Body of pancreas (tissue), 4 donors: ENCODE results near the gene CCNI2. TPM values are rescaled to one million over a fixed set of nuclear protein-coding genes. Genes with fewer than 3 reads are reported as not detected.

Experiments
- ATAC-seq: fragments of 150-250 bp; one replicate; pipeline ENCODE4 v1.9.1; 2016
- DNase-seq, 4 donors: peaks; one replicate each; pipeline ENCODE4 v3.0.0-alpha.2; 2019
- H3K27ac ChIP-seq, 4 donors: fragments of 200-600 bp; sonication (generic); 1 replicate in 3 of 4; 2 replicates in 1 of 4; pipeline versions ENCODE4 v1.5.1 to v1.6.1; 2016 to 2019; ENCODE audit warnings: mild to moderate bottlenecking in 1 of 4, mixed read lengths in 1 of 4, moderate library complexity in 1 of 4
- H3K27me3 ChIP-seq, 2 donors: fragments of 200-600 bp; sonication (generic); one replicate each; pipeline ENCODE4 v1.6.0; 2016; ENCODE audit warnings: mild to moderate bottlenecking in 1 of 2
- H3K36me3 ChIP-seq, 2 donors: fragments of 200-600 bp; sonication (generic); replicated peaks in 1 of 2; 2 replicates each; pipeline ENCODE4 v1.5.1; 2016; ENCODE audit warnings: low read depth in 2 of 2; ENCODE audit not compliant: insufficient read depth in 1 of 2
- H3K4me1 ChIP-seq: fragments of 200-600 bp; sonication (generic); one replicate; pipeline ENCODE4 v1.6.0; 2016
- H3K4me3 ChIP-seq, 2 donors: fragments of 200-600 bp; sonication (generic); 1 replicate in 1 of 2; 2 replicates in 1 of 2; pipeline ENCODE4 v1.5.1; 2016 to 2019
- H3K9me3 ChIP-seq, 3 donors: fragments of 200-600 bp; sonication (generic); 1 replicate in 2 of 3; 2 replicates in 1 of 3; pipeline ENCODE4 v1.5.1; 2016
- POLR2A ChIP-seq, 3 donors: fragments of 450-650 bp; IDR thresholded peaks; one replicate each; pipeline ENCODE4 v1.6.1; 2016; ENCODE audit warnings: antibody characterized with exemption in 3 of 3, mild to moderate bottlenecking in 2 of 3
- WGBS, 2 donors: methylation state at CpG; one replicate each; pipeline ENCODE4 v1.1.5; 2017; 5-methylcytosine and 5-hydroxymethylcytosine counted together
- intact Hi-C: fragments of 100-400 bp; cut with DNase I; formaldehyde crosslinking; loops from one replicate; pipeline ENCODE4 v1.15.1; 2023
- total RNA-seq, 2 donors: library from RNA; depleted of rRNA; stranded (reverse); fragments of >200 nt; gene quantifications; one replicate each; pipeline ENCODE4 v1.1.0, GENCODE V29; 2016
- TF ChIP-seq, protein P1 (sequence below), 7 experiments: fragments of 450-650 bp in 4 of 7; fragments of 200-600 bp in 3 of 7; sonication (generic) in 3 of 7; IDR thresholded peaks; one replicate each; pipeline ENCODE4 v1.5.1; 2016 to 2019; ENCODE audit warnings: antibody characterized with exemption in 7 of 7

CCNI2 gene
- total RNA-seq, 2 donors from 2014 or later = 0.99 to 1.6 TPM

DNA sequence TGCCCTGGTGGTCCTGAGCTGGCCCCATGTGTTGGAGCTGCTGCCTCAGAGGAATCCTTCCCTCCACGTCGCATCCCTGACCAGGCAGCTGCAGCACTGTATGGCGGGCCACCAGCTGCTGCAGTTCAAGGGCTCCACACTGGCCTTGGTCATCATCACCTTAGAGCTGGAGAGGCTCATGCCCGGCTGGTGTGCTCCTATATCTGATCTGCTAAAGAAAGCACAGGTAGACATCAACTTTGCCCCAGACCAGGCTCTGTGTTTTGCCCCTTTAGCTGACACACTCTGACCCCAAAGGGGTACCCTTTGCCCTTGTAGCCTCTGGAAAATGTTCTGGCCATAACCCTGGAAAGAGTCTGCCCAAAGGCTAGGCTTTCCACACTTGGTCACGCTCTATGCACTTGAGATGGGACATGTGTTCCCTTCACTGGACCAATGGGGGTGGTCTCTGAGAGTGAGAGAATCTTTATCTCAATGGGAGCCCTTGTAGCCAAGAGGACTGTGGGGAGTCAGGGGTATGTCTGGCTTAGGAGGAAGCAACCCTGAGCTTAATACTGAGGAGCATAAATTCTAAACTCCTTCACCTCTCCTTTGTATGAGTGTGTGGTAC is 4.8 kb downstream of the CCNI2 start:
- Histone ChIP-seq H3K27me3 (no peaks in the 10 kb centered on the region), H3K9me3 (no peaks in the 10 kb centered on the region), H3K4me3 (no peak overlapping the region), H3K27ac (no peak overlapping the region), H3K36me3 (no peaks in the 10 kb centered on the region), H3K4me1 (peaks cover 8% of the 10 kb centered on the region)
- DNase-seq (no peak), ATAC-seq (no peak)
- intact Hi-C loops = loop anchor here (5.0 kb wide), 1 partner anchor 70 kb away; no protein-coding TSS in a partner anchor
- TF ChIP-seq, protein P1, sequence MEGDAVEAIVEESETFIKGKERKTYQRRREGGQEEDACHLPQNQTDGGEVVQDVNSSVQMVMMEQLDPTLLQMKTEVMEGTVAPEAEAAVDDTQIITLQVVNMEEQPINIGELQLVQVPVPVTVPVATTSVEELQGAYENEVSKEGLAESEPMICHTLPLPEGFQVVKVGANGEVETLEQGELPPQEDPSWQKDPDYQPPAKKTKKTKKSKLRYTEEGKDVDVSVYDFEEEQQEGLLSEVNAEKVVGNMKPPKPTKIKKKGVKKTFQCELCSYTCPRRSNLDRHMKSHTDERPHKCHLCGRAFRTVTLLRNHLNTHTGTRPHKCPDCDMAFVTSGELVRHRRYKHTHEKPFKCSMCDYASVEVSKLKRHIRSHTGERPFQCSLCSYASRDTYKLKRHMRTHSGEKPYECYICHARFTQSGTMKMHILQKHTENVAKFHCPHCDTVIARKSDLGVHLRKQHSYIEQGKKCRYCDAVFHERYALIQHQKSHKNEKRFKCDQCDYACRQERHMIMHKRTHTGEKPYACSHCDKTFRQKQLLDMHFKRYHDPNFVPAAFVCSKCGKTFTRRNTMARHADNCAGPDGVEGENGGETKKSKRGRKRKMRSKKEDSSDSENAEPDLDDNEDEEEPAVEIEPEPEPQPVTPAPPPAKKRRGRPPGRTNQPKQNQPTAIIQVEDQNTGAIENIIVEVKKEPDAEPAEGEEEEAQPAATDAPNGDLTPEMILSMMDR (IDR thresholded peaks at IDR 0.05) = no peak
- no peak for TF ChIP-seq POLR2A (IDR thresholded peaks at IDR 0.05)
- 76 to 90% methylated on average over 4 to 5 of the region's 5 CpGs for WGBS, 2 donors

DNA sequence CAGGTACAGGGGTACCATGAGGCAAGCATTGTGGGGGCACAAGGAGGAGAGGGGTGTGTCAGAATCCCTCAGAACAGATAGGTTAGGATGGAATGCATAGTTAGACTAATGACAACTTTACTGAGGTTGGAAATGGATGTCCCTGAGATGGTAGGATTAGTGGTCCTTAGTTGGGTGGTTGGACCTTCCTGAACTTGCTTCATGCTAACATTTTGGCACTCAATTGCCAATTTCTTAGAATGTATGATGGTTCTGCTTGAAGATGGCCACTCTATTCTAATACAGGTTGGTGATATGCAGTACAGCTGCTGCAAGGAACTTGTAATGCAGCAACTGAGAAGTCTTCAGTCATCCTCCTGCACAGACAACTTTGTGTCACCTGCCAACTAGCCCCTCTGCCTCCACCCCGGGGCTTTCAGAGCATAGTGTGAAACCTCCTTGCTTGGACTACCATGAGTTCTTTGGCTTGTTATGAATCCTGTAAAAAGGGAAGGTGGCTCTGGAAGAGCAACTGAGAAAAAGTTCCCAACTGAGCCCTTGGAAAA is 5.4 kb downstream of the CCNI2 start:
- ATAC-seq (no peak), DNase-seq (no peak)
- H3K4me1 ChIP-seq = peaks cover 2% of the 10 kb centered on the region
- no peak for TF ChIP-seq POLR2A (IDR thresholded peaks at IDR 0.05)
- TF ChIP-seq, protein P1 (IDR thresholded peaks at IDR 0.05) = no peak
- no peak overlapping the region for H3K4me3 ChIP-seq
- WGBS, 2 donors = 90 to 94% methylated on average over 1 of the region's 1 CpG
- no peaks in the 10 kb centered on the region for H3K9me3 ChIP-seq
- H3K27me3 ChIP-seq = no peaks in the 10 kb centered on the region
- no peaks in the 10 kb centered on the region for H3K36me3 ChIP-seq
- intact Hi-C loops = loop anchor here (5.0 kb wide), 1 partner anchor 70 kb away; no protein-coding TSS in a partner anchor
- H3K27ac ChIP-seq = no peak overlapping the region

DNA sequence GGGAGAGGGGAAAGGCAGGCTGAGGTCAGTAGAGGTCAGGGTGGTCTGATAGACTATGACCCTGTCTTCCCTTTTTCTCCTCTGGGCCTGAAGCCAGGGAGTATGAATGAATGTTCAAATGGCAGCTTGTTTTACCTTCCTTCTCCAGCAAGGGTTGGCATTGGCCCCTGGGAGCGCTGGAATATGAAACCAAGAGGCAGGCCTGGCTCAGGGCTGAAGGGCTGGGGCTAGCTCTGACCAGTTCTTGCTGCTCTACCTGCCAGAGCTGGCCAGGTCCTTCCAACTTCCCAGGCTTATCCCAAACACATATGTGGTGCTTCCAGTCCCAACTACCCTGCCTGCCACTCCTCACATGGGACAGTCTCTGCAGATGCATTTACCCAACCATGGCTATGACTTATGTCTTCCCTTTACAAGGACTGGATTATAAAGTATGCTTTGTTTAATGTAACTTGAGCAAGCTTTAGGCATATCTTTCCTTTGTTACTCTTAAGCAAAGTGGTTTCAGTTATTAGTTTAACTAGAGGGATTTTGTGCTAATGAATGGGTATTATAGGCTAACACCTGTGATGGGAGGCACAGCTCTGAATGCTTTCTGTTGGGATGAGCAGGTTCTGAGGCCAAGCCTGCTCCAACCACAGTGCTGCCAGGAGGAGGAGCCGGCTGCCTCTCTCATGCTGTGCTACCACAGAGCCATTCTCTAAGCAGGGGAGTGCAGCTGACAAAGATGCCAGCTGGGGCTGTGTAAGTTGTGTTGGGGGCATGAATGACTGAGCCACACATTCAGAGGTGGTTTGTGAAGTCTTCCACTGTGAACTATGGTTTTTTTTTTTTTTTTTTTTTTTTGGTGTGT is 6.1 kb downstream of the CCNI2 start:
- 54 to 56% methylated on average over 2 of the region's 2 CpGs for WGBS, 2 donors
- Histone ChIP-seq H3K9me3 (no peaks in the 10 kb centered on the region), H3K27me3 (no peaks in the 10 kb centered on the region), H3K4me1 (no peaks in the 10 kb centered on the region), H3K27ac (no peak overlapping the region), H3K36me3 (peaks cover 0 to 2% of the 10 kb centered on the region in 2 donors), H3K4me3 (no peak overlapping the region)
- intact Hi-C loops = loop anchor here (5.0 kb wide), 1 partner anchor 69 kb away; no protein-coding TSS in a partner anchor
- ATAC-seq = peak; percentile 43
- DNase-seq = peak in 3 of 4 donors; percentile 18 to 53 (median 51)
- TF ChIP-seq POLR2A (IDR thresholded peaks at IDR 0.05) = no peak
- TF ChIP-seq, protein P1 (IDR thresholded peaks at IDR 0.05) = peak in 2 of 7 experiments; percentile 13 to 23

DNA sequence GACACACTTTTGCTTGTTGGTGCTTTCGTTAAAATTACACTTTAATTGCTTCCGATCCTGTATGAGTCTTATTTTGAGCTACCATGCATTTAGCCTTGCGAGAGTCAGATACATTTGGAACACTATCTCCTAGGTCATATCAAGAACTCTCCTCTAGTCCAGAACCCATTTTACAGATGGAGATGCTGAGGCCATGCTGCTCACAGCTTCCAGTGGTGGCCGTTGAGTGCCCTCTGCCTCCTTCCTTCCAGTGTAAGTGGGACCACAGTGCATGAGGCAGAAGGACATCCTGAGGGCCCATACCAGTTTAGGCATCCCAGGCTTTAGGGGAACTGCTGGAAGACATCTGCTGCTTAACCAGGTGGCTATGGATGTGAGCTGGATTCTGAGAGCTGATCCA is 6.9 kb downstream of the CCNI2 start:
- 97% methylated on average over 4 of the region's 4 CpGs for WGBS, 2 donors
- intact Hi-C loops = loop anchor here (5.0 kb wide), 1 partner anchor 68 kb away; no protein-coding TSS in a partner anchor
- peaks cover 0 to 3% of the 10 kb centered on the region in 2 donors for H3K36me3 ChIP-seq
- no peaks in the 10 kb centered on the region for H3K4me1 ChIP-seq
- H3K27me3 ChIP-seq = no peaks in the 10 kb centered on the region
- H3K27ac ChIP-seq = no peak overlapping the region
- no peak overlapping the region for H3K4me3 ChIP-seq
- DNase-seq = no peak
- no peak for ATAC-seq
- H3K9me3 ChIP-seq = no peaks in the 10 kb centered on the region
- TF ChIP-seq POLR2A (IDR thresholded peaks at IDR 0.05) = no peak
- TF ChIP-seq, protein P1 (IDR thresholded peaks at IDR 0.05) = no peak
